Epithelial cell of prostate (primary cell): ENCODE results near the gene DSCAML1.

Experiments used
- DNase-seq: peaks from one replicate; pipeline ENCODE4 v3.0.0-alpha.2; 2011; ENCODE audit warnings: low read depth, low spot score
- H3K27ac ChIP-seq: fragments of 450-650 bp; 2 replicates; pipeline ENCODE4 v1.5.1; 2017; ENCODE audit warnings: mild to moderate bottlenecking

Gene DSCAML1

DNA sequence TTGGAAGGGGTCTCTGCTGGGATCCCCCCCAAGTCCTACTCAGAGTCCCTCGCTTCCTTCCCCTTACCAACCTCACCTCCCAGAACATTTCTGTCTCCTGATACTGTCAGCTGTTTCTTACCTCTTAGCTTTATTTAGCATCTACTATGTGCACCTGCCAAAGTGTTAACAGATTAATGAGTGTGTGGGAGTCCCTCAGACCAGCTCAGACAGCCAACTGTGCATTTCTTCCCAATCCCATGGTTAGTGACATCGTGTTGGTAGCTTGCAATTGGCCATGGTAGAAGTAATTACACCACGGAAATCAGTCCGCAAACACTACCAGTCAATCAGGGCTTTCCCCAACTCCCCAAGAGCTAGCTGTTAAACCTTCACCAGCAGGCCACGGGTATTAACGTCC lies 150.6 kb downstream of the DSCAML1 start:
- DNase-seq: no peak
- H3K27ac ChIP-seq: no peak overlapping the region

DNA sequence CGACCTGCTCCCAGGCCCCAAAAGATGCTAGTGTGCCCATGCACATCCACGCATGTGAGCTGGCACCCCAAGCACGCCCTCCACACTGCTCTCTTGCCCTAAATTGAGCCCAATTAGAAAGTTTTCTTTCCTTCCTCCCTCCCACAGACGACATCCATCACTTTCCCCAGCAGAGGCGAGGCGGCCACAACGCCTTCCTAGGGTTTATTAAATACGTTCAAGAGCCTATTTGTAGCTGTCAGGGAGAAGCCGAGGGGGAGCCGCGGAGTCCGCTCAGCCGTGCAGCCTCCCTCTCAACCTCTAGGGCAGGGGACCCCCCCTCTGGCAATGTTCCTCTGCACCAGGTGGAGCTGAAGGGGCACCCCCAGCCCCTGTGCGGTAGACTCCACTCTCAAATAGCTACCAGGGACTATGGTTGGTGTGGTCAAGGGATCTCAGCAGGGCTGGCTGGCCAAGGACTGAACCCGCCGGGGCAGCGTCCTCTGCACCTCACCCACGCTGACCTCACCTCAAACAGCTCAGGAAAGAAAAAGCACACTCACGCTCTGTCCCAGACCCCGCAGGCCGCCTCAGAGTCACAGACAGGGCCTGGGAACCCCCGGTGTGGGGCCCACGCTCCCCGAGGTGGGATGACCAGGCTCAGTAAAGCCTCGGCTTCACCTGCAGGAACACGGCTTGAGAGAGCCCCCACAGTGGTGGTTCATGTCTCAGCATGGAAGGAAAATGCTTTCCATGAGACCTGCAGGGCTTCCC lies 152.4 kb downstream of the DSCAML1 start:
- DNase-seq: no peak
- no peak overlapping the region for H3K27ac ChIP-seq

DNA sequence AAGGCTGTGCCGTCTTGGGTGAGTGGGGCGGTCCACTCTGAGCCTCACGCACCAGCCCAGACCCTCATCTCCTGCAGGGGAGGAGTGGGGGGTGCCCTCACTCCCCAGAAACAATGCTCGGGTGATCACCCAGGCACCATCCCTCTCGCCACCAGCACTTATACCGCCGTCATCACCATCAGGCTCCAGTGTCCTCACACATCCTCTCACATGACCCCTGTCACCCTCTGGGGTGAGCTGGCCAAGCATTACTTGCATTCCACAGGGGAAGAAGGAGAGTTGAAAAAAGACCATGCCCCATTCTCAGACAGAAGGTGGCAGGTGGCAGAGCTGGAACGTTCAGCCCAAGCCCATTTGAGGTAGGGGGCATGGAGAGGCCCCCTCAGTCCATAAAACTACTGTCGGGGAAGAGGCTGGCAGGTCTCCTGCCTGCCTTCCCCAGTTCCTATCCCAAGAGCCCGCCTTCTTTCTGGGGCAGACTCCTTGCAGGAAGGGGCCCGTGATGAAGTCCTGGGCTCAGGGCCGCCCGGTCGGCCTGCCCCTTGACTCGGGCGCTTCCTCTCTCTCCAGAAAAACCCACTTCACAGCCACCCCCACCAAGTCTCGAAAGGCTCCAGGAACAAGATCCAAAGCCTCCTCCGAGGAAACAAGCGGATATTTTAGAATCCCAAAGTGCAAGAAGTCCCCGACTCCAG lies 153.3 kb downstream of the DSCAML1 start:
- H3K27ac ChIP-seq: no peak overlapping the region
- DNase-seq: no peak

DNA sequence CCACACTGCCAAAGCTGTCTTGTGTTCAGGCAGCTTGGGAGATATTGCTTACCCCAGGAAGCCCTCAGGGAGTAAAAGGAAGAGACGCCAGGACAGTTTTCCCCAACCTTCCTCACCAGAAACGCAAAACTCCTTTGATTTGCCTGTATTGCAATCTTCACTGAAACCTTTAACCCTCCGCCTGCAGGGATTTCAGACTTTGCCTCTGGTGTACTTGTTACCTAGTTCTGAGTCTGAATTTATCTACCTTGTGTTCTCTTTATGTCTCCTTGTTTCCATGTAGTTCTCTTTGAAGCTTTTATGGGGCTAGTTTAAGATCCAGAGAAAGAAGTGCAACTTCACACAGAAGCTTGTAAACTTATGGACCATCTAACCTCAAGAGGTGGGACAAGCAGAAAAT lies 154.2 kb downstream of the DSCAML1 start:
- DNase-seq: no peak

DNA sequence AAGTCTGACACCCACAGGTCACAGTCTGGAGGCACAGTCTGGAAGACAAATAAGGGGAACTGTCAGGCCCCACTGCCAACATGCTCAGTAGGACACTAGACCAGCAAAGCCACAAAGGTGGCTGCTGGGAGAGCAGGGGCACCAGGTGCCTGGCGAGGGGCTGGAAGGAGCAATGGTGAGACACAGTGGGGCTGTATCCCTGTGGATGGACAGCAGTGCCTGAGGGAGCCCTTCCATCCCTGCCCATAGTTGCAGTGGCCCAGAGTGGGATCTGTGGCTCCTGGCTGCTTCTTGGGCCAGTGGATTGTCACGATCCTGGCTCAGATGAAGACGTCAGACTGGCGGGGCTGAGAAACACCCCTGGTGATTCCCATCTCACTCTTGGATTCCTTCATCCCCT lies 154.6 kb downstream of the DSCAML1 start:
- DNase-seq: no peak
- H3K27ac ChIP-seq: no peak overlapping the region

More for the DNA sequence above, 154.2 kb downstream of the DSCAML1 start:
- H3K27ac ChIP-seq: no peak overlapping the region

DNA sequence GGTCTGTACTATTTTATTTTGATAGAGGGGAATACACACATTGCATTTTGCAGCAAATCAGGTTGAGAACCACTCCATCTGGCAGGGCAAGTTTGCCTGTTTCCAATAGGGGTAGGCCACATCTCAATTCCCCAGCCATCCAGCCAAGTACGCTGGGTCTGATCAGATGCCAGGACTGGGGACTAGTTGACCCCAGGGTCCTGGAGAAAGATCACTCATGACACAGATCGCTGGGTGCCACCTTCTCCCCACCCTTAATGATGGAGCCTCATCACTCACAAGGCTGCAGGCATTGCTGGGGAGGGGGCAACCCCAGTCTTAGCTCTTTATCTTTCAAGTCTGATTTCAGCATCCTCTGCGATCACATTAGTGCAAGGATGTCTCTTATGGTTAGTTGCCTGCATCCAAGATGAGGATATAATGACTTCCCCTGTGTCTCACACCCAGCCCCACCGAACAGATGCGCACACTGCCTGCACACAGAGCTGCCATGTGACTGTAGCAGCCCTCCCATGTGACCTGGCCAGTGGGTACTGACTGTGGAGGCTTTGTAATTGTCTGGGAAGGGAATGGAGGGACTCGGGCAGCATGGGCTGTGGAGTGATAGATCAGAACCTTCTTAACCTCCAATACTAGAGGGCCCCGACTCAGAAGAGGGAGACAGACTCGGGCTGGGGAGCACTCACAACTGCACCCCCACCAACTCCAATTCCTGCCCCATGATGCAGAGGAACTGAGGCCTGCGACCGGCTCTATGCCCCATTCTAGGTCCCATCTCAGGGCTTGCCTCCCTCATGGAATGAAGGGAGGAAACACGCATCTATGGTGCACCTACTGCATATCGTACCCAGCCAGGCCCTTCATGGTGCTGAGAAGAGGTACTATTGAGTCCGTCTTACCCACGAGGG lies 155.8 kb downstream of the DSCAML1 start:
- DNase-seq: no peak
- no peak overlapping the region for H3K27ac ChIP-seq

DNA sequence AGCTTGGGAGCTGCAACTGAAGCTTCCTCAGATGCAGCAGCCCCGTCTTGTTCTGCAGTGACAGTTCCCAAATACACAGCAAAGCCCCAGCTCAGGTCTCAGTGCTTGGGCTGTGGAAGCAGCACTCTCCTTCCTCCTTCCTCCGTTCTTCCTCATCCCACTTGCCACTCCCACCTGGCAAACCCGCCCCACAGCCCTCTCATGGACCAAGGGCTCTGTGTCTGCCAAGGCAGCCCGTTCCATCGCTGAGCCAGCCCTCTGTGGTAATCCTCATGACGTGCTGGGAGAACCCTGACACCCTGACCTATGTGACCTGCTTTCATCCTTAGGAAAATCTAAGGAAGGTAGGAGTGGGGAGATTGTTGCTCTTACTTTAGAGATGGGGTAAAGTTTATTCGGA lies 157.0 kb downstream of the DSCAML1 start:
- H3K27ac ChIP-seq: no peak overlapping the region
- DNase-seq: no peak

DNA sequence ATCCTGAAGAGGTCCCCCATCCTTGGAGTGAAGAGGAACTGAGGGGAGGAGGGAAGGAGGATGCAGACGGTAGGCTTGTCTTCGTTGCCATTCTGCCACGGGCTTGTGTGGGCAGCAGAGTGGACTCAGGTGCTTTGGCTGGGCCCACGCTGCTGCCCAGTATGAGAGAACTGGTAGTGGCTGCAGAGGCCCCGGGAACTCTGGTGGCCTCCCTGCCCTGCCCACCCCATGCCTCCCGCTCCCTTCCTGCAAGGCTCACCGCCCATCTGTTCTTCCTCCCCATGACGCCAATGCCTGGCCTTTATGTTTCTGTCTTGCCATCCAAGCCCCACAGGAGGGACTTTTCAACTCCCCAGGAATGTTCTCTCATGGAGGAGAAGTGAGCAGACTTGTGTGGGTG lies 157.4 kb downstream of the DSCAML1 start:
- DNase-seq: no peak
- H3K27ac ChIP-seq: no peak overlapping the region

DNA sequence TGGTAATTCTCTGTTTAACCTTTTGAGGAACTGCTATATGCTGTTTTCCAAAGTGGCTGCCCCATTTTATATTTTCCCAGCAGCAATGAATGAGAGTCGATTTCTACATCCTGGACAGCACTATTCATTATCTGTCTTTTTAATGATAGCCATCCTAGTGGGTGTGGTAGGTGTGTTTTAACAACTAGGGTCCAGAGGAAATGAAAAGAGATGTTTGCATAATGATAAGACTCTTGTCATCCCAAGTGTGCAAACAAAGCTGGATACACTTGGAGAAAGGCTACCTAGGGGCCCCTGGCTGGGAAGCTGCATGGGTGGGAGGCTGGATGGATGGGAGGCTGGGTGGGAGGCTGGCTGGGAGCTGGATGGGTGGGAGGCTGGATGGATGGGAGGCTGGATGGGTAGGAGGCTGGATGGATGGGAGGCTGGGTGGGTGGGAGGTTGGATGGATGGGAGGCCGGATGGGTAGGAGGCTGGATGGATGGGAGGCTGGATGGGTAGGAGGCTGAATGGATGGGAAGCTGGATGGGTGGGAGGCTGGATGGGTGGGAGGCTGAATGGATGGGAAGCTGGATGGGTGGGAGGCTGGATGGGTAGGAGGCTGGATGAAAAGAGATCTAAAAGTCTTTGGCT lies 158.0 kb downstream of the DSCAML1 start:
- H3K27ac ChIP-seq: no peak overlapping the region
- no peak for DNase-seq

DNA sequence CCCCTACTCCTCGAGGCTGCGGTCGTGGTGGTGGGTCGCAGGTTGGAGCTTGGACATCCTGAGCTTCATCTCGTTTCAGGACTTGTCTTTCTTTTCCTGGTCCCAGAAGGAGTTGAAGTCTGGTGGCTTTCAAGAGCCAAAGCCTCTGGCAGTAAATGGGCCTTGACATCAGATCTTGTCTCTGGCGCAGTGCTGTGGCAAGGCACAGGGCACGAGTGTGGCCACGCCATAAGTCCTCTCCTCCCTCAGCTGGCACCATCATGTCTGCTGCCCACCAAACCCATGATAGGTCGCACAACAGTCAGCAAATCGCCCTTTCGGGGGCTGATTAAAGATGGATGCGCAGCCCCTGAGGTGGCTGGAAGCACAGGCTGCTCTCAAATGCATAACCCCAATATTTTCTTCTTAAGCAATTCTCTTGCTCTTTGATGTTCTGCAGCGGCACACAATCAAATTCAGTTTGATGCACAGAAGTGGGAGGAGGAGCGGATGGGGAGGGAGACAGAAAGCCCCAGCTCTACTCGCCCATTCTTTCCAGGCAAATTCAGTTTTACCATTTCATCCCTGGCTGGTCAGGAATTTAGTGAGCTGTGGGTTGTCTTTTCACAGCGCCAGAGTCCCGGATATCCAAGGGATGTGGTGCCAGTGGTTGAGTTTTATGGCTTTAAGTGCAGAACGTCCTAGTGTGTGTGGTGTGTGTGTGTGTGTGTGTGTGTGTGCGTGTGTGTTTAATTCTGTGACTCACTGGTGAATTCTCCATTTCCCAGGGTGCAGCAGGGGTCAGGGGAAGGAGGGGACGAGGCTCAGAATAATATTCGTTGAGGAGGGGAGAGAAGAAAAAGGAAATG lies 162.0 kb downstream of the DSCAML1 start:
- H3K27ac ChIP-seq: no peak overlapping the region
- DNase-seq: no peak

DNA sequence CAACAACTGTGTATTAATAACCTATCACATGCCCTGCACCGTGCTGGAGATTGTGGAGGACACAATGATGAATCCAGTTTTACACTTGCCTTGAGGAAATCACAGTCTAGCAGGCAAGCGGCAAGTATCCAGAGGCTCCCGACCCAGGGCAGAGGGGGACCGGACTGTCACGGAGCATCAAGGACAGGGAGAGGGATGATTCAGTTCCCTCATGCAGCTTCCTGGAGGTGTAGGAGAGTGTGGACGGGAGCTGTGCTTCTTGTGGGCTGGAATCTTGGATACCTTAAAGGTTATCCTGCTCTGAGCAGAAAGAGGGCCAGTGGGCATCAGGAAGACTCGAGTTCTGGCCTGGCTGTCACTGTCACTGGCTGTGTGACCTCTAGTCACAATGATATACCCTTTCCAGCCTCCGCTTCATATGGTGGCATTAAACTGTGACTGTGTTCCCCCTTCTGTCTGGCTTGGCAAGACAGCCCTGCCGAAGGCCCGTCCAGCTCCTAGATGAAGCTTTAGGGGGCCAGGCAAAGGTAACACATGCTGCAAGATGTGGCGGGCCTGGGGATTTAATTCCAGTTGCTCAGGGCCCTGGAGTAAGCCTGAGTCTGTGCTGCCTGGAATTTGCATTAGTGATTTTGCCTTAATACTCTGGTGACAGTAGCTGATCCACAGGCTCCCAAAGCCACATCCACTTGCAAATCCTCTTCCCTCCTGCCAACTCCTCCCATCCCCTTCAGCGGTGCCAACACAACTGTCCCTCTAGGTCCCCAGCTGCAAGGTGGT lies 162.8 kb downstream of the DSCAML1 start:
- DNase-seq: no peak
- no peak overlapping the region for H3K27ac ChIP-seq

DNA sequence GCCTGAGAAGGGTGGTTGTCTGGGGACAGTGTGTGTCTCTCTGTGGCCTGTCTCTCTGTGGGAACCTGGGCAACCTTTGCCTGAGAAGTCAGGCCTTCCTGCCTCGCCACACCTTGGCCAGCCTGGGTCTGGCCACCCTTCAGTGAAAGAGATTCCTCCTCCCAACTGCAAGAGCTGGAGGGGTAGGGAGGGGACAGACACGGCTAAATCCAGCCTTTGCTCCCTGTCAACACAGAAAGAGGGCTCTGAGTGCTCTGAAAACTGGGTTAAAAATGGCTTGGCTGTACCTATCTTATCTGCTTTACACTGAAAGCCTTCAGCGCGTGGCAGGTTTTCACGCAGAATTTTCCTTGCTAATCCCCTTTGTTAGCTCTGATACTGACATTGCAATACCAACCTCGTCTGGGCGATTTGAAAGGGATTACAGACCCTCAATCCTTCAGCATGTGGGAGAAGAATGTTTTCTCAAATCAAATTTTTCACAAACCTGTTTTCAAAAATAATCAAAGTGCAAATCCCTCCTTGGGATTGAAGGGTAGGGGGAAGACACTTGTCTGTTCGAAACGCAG lies 163.7 kb downstream of the DSCAML1 start:
- H3K27ac ChIP-seq: no peak overlapping the region
- DNase-seq: no peak

DNA sequence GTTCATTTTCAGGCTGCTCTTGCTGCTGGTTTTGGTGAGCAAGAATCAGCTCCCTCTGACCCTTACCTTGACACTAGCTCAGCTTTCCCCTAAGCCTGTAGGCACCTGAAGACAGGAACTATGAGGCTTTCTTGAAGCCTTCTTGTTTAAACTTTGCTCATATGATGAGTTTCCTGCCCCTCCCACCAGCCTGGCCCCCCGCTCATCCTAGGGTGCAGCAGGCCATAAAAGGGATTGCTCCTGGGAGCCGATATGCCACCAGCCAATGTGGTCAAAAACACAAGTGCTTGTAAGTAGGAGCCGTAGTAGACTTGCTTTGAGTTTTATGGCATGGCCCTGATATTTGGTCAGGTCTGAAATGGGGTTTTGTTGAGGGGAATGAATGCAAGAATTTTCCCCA lies 164.7 kb downstream of the DSCAML1 start:
- no peak overlapping the region for H3K27ac ChIP-seq
- no peak for DNase-seq

DNA sequence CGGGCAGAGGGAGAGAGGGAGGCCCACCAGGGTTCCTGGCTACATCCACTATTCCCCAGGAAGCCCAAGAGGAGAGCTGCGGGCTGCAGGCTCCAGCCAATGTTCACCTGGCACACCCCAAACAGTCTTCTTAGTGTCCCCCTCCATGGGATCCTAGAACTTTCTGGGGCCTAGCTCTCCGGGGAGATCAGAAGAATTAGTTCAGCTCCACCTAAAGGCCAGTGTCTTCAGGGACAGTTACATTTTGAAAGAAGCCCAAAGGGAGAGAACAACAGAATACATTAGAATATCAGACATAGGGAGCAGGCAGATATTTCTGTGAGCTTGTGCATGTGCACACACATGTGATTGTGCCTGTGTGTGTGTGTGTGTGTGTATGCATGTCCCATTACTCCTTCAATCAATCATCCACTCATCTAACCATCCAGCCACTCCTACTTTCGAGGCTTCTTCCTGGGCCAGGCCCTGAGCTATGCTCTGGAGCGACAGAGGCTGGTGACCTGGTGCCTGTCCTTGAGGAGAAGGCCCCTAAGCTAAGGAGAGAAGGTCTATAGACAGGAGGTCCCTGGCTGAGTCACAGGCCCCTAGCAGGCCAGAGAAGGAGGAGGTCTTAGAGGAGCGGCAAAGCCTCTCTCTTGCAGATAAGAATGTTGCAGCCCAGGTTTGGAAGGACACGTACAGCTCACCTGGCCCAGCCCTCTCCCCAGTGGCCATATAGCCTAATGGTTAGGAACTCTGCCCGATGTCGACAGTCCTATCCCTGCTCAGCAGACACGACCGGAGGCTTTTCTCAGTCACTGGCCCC lies 165.5 kb downstream of the DSCAML1 start:
- DNase-seq: no peak
- no peak overlapping the region for H3K27ac ChIP-seq

DNA sequence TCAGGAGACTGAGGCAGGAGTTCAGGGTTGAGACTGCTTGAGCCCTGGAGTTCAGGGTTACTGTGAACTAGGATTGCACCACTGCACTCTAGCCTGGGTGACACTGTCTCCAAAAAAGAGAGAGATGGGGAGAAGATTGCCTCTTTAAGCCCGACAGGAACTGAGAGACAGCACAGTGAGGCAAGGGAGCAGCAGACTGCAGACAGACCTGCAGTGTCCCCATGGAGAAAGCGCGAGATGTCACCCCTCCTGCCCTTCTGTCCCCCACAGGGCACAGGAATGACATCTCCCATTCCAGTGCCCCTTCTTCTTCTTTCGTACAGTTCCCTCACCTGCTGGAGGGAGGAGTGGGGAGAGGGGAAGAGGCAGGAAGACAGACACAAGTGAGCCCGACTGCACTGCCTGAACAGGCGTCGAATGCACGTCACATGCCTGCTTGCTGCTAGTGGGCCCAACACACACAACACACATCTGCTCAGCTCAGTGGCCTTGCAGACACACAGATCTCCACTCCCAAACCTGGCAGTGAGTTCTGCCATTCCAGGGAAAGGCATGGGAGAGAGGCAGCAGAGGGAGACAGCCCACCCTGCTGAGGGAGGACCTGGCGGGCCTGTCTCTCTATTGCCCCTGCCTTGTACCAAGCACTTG lies 167.0 kb downstream of the DSCAML1 start:
- DNase-seq: no peak
- no peak overlapping the region for H3K27ac ChIP-seq

DNA sequence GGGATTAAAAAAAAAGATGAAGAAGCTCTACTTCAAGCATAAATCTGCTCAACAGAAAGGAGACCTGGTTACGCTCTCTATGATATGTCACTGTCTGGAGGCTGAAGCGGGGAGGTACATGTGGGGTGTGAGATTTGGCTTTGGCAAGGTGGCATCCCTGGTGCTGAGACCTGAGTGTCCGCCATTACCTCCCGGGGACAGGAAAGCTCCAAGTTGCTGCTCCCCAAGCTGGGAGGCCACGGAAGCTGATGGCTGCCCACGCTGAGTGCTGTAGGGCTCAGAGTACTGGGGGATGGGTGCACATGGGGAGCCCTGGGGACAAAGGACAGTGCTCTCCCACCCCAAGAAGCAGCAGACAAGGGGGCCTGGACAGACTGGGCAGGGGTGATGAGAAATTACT lies 167.9 kb downstream of the DSCAML1 start:
- H3K27ac ChIP-seq: no peak overlapping the region
- no peak for DNase-seq

DNA sequence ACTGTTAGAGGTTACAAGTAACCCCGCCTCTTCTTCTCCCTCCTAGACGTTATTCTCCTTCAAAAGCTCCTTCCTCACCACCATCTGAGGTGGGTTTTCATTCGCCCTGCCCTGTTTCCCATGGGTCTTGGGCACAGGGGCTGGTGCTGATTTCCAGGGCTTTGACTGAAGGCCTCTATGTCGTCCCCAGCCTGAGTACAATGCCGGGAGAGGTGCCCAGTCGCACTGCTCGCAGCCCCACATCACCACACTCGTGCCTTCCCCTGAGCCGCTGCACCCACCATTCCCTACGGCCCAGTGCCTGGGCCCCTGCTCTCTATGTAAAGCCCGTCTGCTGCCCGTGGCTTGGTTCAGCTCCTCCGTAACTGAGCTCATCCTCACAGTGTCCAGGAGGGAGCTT lies 169.8 kb downstream of the DSCAML1 start:
- DNase-seq: no peak

More for the DNA sequence above, 169.8 kb downstream of the DSCAML1 start:
- H3K27ac ChIP-seq: no peak overlapping the region
